IMR-90 (cell line): ENCODE data around the gene HIVEP3. TPM values are rescaled to one million over a fixed set of nuclear protein-coding genes. Genes with fewer than 3 reads are reported as not detected.

Source experiments
- ATAC-seq: fragments of 200-7000 bp; cut with Tn5 transposase; 2 replicates; pipeline ENCODE4 v1.9.1; 2020; ENCODE audit warnings: low read depth, mild to moderate bottlenecking, moderate library complexity
- BruUV-seq: library from RNA; stranded (reverse); fragments of 400-500 nt; replicated peaks from 2 replicates; lab custom pipeline; 2021; lab: Mats Ljungman, UMichigan
- CTCF ChIA-PET: fragments of 300-600 bp; formaldehyde crosslinking; extraction: SDS; loops from one replicate; lab custom pipeline; 2021; ENCODE audit warnings: antibody characterized with exemption; lab: Yijun Ruan, JAX
- POLR2A ChIA-PET: fragments of 300-600 bp; sonication (Branson Sonifier 250); formaldehyde crosslinking; loops from one replicate; lab custom pipeline; 2022; ENCODE audit warnings: antibody characterized with exemption; ENCODE audit not compliant: unreplicated experiment; lab: Charles Lee
- DNase-seq: peaks from one replicate; pipeline ENCODE4 v3.0.0; 2013
- H2AFZ ChIP-seq: replicated peaks from 2 replicates; pipeline ENCODE3; 2013; ENCODE audit warnings: low read length, mild to moderate bottlenecking; ENCODE audit not compliant: poor library complexity
- H2AK5ac ChIP-seq: 2 replicates; pipeline ENCODE4 v1.6.1; 2013; ENCODE audit warnings: low read depth, low read length, inconsistent platforms
- H2AK9ac ChIP-seq: replicated peaks from 2 replicates; pipeline ENCODE3; 2013; ENCODE audit warnings: mild to moderate bottlenecking, low read depth, low read length, moderate library complexity; ENCODE audit not compliant: poor library complexity
- H2BK120ac ChIP-seq: 2 replicates; pipeline ENCODE4 v1.6.1; 2013; ENCODE audit warnings: low read depth, low read length, inconsistent platforms
- H2BK15ac ChIP-seq: 3 replicates; pipeline ENCODE4 v1.6.1; 2013; ENCODE audit warnings: low read depth, low read length, inconsistent platforms
- H2BK20ac ChIP-seq: 2 replicates; pipeline ENCODE4 v1.6.1; 2013; ENCODE audit warnings: low read depth, mild to moderate bottlenecking, inconsistent platforms, low read length, moderate library complexity
- H2BK5ac ChIP-seq: 2 replicates; pipeline ENCODE4 v1.6.1; 2013; ENCODE audit warnings: mild to moderate bottlenecking, low read depth, low read length, inconsistent platforms; ENCODE audit not compliant: poor library complexity, severe bottlenecking
- H3K14ac ChIP-seq: replicated peaks from 2 replicates; pipeline ENCODE4 v1.6.1; 2013; ENCODE audit warnings: low read depth, low read length, inconsistent platforms
- H3K18ac ChIP-seq: 2 replicates; pipeline ENCODE4 v1.6.1; 2013; ENCODE audit warnings: low read depth, low read length, control low read depth
- H3K23ac ChIP-seq: 2 replicates; pipeline ENCODE4 v1.6.1; 2013; ENCODE audit warnings: low read depth, low read length, inconsistent platforms
- H3K27ac ChIP-seq: 2 replicates; pipeline ENCODE4 v1.5.1; 2013; ENCODE audit warnings: mild to moderate bottlenecking, control low read depth, low read length; ENCODE audit not compliant: insufficient read depth
- H3K27me3 ChIP-seq: 2 replicates; pipeline ENCODE4 v1.6.1; 2013; ENCODE audit warnings: low read length; ENCODE audit not compliant: control insufficient read depth, insufficient read depth
- H3K36me3 ChIP-seq: 2 replicates; pipeline ENCODE4 v1.6.1; 2013; ENCODE audit warnings: low read length, mixed read lengths; ENCODE audit not compliant: control insufficient read depth, insufficient read depth
- H3K4ac ChIP-seq: 2 replicates; pipeline ENCODE4 v1.6.1; 2013; ENCODE audit warnings: low read depth, low read length, inconsistent platforms
- H3K4me1 ChIP-seq: 2 replicates; pipeline ENCODE4 v1.6.1; 2013; ENCODE audit warnings: low read length, mixed read lengths; ENCODE audit not compliant: control insufficient read depth, insufficient read depth
- H3K4me2 ChIP-seq: 2 replicates; pipeline ENCODE4 v1.6.1; 2013; ENCODE audit warnings: low read depth, mild to moderate bottlenecking, control low read depth, low read length, moderate library complexity
- H3K4me3 ChIP-seq: 2 replicates; pipeline ENCODE4 v1.5.1; 2013; ENCODE audit warnings: low read depth, mild to moderate bottlenecking, control low read depth, low read length, moderate library complexity; ENCODE audit not compliant: insufficient read depth
- H3K56ac ChIP-seq: 2 replicates; pipeline ENCODE4 v1.6.1; 2013; ENCODE audit warnings: low read length, inconsistent platforms; ENCODE audit not compliant: insufficient read depth; ENCODE audit errors: extremely low read depth
- H3K79me1 ChIP-seq, 2 experiments: 2 replicates each; pipeline ENCODE4 v1.6.1; 2013; ENCODE audit warnings: low read length in 2 of 2, inconsistent platforms in 1 of 2, low read depth in 1 of 2
- H3K9ac ChIP-seq: 2 replicates; pipeline ENCODE4 v1.6.1; 2013; ENCODE audit warnings: low read depth, low read length, control low read depth
- H3K9me1 ChIP-seq: 2 replicates; pipeline ENCODE4 v1.6.1; 2013; ENCODE audit warnings: low read length, inconsistent platforms; ENCODE audit not compliant: insufficient read depth
- H3K9me3 ChIP-seq: 2 replicates; pipeline ENCODE4 v1.6.1; 2013; ENCODE audit warnings: low read length; ENCODE audit not compliant: control insufficient read depth, insufficient read depth
- H4K20me1 ChIP-seq: 2 replicates; pipeline ENCODE4 v1.6.1; 2013; ENCODE audit warnings: low read length, inconsistent platforms; ENCODE audit not compliant: insufficient read depth
- H4K5ac ChIP-seq: 2 replicates; pipeline ENCODE4 v1.6.1; 2013; ENCODE audit warnings: mild to moderate bottlenecking, low read depth, low read length, control low read depth
- H4K8ac ChIP-seq, 2 experiments: 2 replicates each; pipeline ENCODE4 v1.6.1; 2013; ENCODE audit warnings: low read depth in 2 of 2, low read length in 2 of 2, control low read depth in 1 of 2, inconsistent platforms in 1 of 2
- H4K91ac ChIP-seq: 2 replicates; pipeline ENCODE4 v1.6.1; 2013; ENCODE audit warnings: low read depth, low read length, inconsistent platforms; ENCODE audit not compliant: insufficient read depth
- CEBPB ChIP-seq: IDR thresholded peaks from 2 replicates; pipeline ENCODE4 v1.6.1; 2012; ENCODE audit warnings: low read depth, low read length, improper control_type of control experiment
- POLR2A ChIP-seq: IDR thresholded peaks from 2 replicates; pipeline ENCODE4 v1.6.1; 2012; ENCODE audit warnings: mild to moderate bottlenecking, low read depth, low read length
- SMC3 ChIP-seq: fragments of 150-350 bp; IDR thresholded peaks from 2 replicates; pipeline ENCODE4 v1.6.1; 2016; ENCODE audit warnings: low read depth, mild to moderate bottlenecking, antibody characterized with exemption, low read length, moderate library complexity
- USF2 ChIP-seq: fragments of 150-350 bp; IDR thresholded peaks from 2 replicates; pipeline ENCODE4 v1.6.1; 2017; ENCODE audit warnings: mild to moderate bottlenecking, antibody characterized with exemption, low read length, low read depth
- WGBS, 2 experiments: methylation state at CpG; one replicate each; pipeline versions ENCODE4 v1.1.5 to v1.1.7; 2013; ENCODE audit warnings: missing lambda C conversion rate in 2 of 2; ENCODE audit not compliant: insufficient read length in 1 of 2; ENCODE audit errors: extremely low coverage in 2 of 2; 5-methylcytosine and 5-hydroxymethylcytosine counted together
- dilution Hi-C: fragments of 300-500 bp; cut with HindIII; formaldehyde crosslinking; loops from one replicate; pipeline ENCODE4 v1.14.3; 2018; ENCODE audit warnings: low sequenced_read_pairs; ENCODE audit not compliant: unreplicated experiment
- in situ Hi-C: fragments of 300-500 bp; cut with MboI; formaldehyde crosslinking; loops from 3 replicates; pipeline ENCODE4 v1.14.3; 2019; ENCODE audit warnings: low sequenced_read_pairs, inconsistent platforms, mixed read lengths
- intact Hi-C: fragments of 100-400 bp; cut with micrococcal nuclease; formaldehyde crosslinking; loops from 2 replicates; pipeline ENCODE4 v1.10.0; 2022
- polyA plus RNA-seq, 3 experiments: library from polyadenylated mRNA; depleted of rRNA; stranded (reverse); fragments of >200 nt; gene quantifications; 2 replicates each; pipeline ENCODE4 v1.2.3, GENCODE V29; 2012; ENCODE audit warnings: low replicate concordance in 1 of 3
- total RNA-seq: library from RNA; depleted of rRNA; stranded (reverse); fragments of >200 nt; gene quantifications from 2 replicates; pipeline ENCODE4 v1.2.3, GENCODE V29; 2012

The HIVEP3 gene
- total and polyA plus RNA-seq, 2 of the 4 experiments (the other 2 are of a cell fraction), result 1.4 to 4.0 TPM

- Histone ChIP-seq H3K27ac (no peak overlapping the region), H3K9me1 (peaks cover 47% of the 10 kb centered on the region), H4K5ac (no peak overlapping the region), H3K4ac (peak overlapping the region; percentile 43), H3K79me1 (no peaks in the 10 kb centered on the region), H3K14ac (no peak overlapping the region), H2AK9ac (peak overlapping the region; percentile 50), H3K56ac (no peak overlapping the region), H3K9me3 (no peaks in the 10 kb centered on the region), H3K4me2 (no peak overlapping the region), H4K8ac (no peak overlapping the region), H4K20me1 (no peaks in the 10 kb centered on the region), H2AK5ac (peak overlapping the region; percentile 65), H3K4me1 (peaks cover 22% of the 10 kb centered on the region), H3K36me3 (no peaks in the 10 kb centered on the region), H3K27me3 (no peaks in the 10 kb centered on the region), H3K4me3 (no peak overlapping the region), H2BK120ac (peak overlapping the region; percentile 18; the same call in 1 of the 2 replicates), H2BK5ac (no peak overlapping the region), H3K9ac (no peak overlapping the region), H3K23ac (peak overlapping the region; percentile 10; the same call in 1 of the 2 replicates), H3K18ac (no peak overlapping the region; the same call in 1 of the 2 replicates), H2AFZ (peak overlapping the region; percentile 14), H2BK20ac (peak overlapping the region; percentile 75; the same call in 1 of the 2 replicates), H2BK15ac (no peak overlapping the region; the same call in 2 of the 3 replicates), H4K91ac (peak overlapping the region; percentile 31; the same call in 1 of the 2 replicates)
- intact Hi-C loops, result no loop called here
- ChIA-PET CTCF (no interaction called here), POLR2A (no interaction called here)
- DNase-seq (peak; percentile 52), ATAC-seq (no peak)
- no peak for TF ChIP-seq SMC3
- TF ChIP-seq USF2, result 0 out of 2 replicates have a peak, but pooled peaks have one; percentile 16
- no peak for TF ChIP-seq POLR2A
- 0 out of 2 replicates have a peak, but pooled peaks have one; percentile 16 for TF ChIP-seq CEBPB
- in situ Hi-C loops, result no loop called here
- 81% methylated on average over 4 of the region's 11 CpGs; no CpG with 5 or more reads in 1 of the 2 experiments for WGBS, 2 experiments
- dilution Hi-C loops, result no loop called here
- BruUV-seq, result no TSS peak
Measured at GRCh38 chr1:41681331-41682098, 237.2 kb downstream of the HIVEP3 start.
